H9 (cell line): Measurements from ENCODE around the gene RASGRF1. TPM values are rescaled to one million over a fixed set of nuclear protein-coding genes. Genes with fewer than 3 reads are reported as not detected.

ENCODE experiments used
- DNase-seq: peaks from one replicate; pipeline ENCODE4 v3.0.0-alpha.2; 2017
- H2AFZ ChIP-seq: one replicate; pipeline ENCODE4 v1.6.1; 2013; ENCODE audit warnings: mild to moderate bottlenecking, low read length, control low read depth, moderate library complexity
- H2AK5ac ChIP-seq: 2 replicates; pipeline ENCODE4 v1.6.1; 2013; ENCODE audit warnings: low read length, control low read depth, mixed read lengths; ENCODE audit not compliant: insufficient read length
- H2BK120ac ChIP-seq: one replicate; pipeline ENCODE4 v1.6.1; 2013; ENCODE audit warnings: low read depth, mild to moderate bottlenecking, low read length, control low read depth, inconsistent platforms; ENCODE audit not compliant: poor library complexity, severe bottlenecking
- H2BK12ac ChIP-seq: 2 replicates; pipeline ENCODE4 v1.6.1; 2013; ENCODE audit warnings: low read length, control low read depth, mixed read lengths, low read depth; ENCODE audit not compliant: insufficient read length
- H2BK15ac ChIP-seq: 2 replicates; pipeline ENCODE4 v1.6.1; 2013; ENCODE audit warnings: low read depth, low read length, control low read depth
- H2BK20ac ChIP-seq: one replicate; pipeline ENCODE4 v1.6.1; 2013; ENCODE audit warnings: low read depth, mild to moderate bottlenecking, low read length, control low read depth, inconsistent platforms; ENCODE audit not compliant: poor library complexity, severe bottlenecking
- H2BK5ac ChIP-seq: 2 replicates; pipeline ENCODE4 v1.6.1; 2013; ENCODE audit warnings: low read length, control low read depth, mixed read lengths; ENCODE audit not compliant: insufficient read length
- H3K14ac ChIP-seq: 2 replicates; pipeline ENCODE4 v1.6.1; 2013; ENCODE audit warnings: low read length, control low read depth; ENCODE audit not compliant: insufficient read depth
- H3K18ac ChIP-seq: 2 replicates; pipeline ENCODE4 v1.6.1; 2013; ENCODE audit warnings: low read depth, mild to moderate bottlenecking, mixed read lengths, low read length, control low read depth; ENCODE audit not compliant: insufficient read length
- H3K23ac ChIP-seq: 2 replicates; pipeline ENCODE4 v1.6.1; 2013; ENCODE audit warnings: low read length, control low read depth, mixed read lengths, low read depth; ENCODE audit not compliant: insufficient read length
- H3K23me2 ChIP-seq: 2 replicates; pipeline ENCODE4 v1.6.1; 2013; ENCODE audit warnings: low read depth, mild to moderate bottlenecking, mixed read lengths, low read length, control low read depth; ENCODE audit not compliant: insufficient read length, poor library complexity, severe bottlenecking
- H3K27ac ChIP-seq: 2 replicates; pipeline ENCODE4 v1.5.1; 2013; ENCODE audit warnings: low read length, control low read depth, mixed read lengths, low read depth; ENCODE audit not compliant: insufficient read length
- H3K27me3 ChIP-seq: 2 replicates; pipeline ENCODE4 v1.6.1; 2013; ENCODE audit warnings: low read length, control low read depth, inconsistent platforms; ENCODE audit not compliant: insufficient read depth
- H3K4ac ChIP-seq: 2 replicates; pipeline ENCODE4 v1.6.1; 2013; ENCODE audit warnings: low read depth, mild to moderate bottlenecking, control low read depth, inconsistent platforms, low read length, moderate library complexity
- H3K4me1 ChIP-seq: 2 replicates; pipeline ENCODE4 v1.6.1; 2013; ENCODE audit warnings: low read length, control low read depth, inconsistent platforms; ENCODE audit not compliant: insufficient read depth
- H3K4me2 ChIP-seq: 2 replicates; pipeline ENCODE4 v1.6.1; 2013; ENCODE audit warnings: low read length, control low read depth, mixed read lengths; ENCODE audit not compliant: insufficient read length, insufficient read depth
- H3K56ac ChIP-seq: 2 replicates; pipeline ENCODE4 v1.6.1; 2013; ENCODE audit warnings: low read depth, mild to moderate bottlenecking, mixed read lengths, low read length, control low read depth; ENCODE audit not compliant: insufficient read length
- H3K79me1 ChIP-seq: 2 replicates; pipeline ENCODE4 v1.6.1; 2013; ENCODE audit warnings: low read depth, mild to moderate bottlenecking, moderate library complexity, low read length, control low read depth, inconsistent platforms; ENCODE audit not compliant: insufficient read depth, poor library complexity, severe bottlenecking
- H3K79me2 ChIP-seq: 2 replicates; pipeline ENCODE4 v1.6.1; 2013; ENCODE audit warnings: low read length, control low read depth, inconsistent platforms; ENCODE audit not compliant: insufficient read depth
- H3K9ac ChIP-seq: 2 replicates; pipeline ENCODE4 v1.6.1; 2013; ENCODE audit warnings: low read length, control low read depth, mixed read lengths; ENCODE audit not compliant: insufficient read length; ENCODE audit errors: extremely low read depth
- H3K9me3 ChIP-seq: one replicate; pipeline ENCODE4 v1.6.1; 2013; ENCODE audit warnings: low read depth, low read length, inconsistent platforms; ENCODE audit not compliant: control insufficient read depth
- H3T11ph ChIP-seq: one replicate; pipeline ENCODE4 v1.6.1; 2013; ENCODE audit warnings: mild to moderate bottlenecking, low read length, control low read depth, inconsistent platforms
- H4K20me1 ChIP-seq: one replicate; pipeline ENCODE4 v1.6.1; 2013; ENCODE audit not compliant: control insufficient read depth, insufficient read length, insufficient read depth
- H4K5ac ChIP-seq: 2 replicates; pipeline ENCODE4 v1.6.1; 2013; ENCODE audit warnings: low read depth, mild to moderate bottlenecking, mixed read lengths, low read length, control low read depth; ENCODE audit not compliant: insufficient read length
- H4K8ac ChIP-seq: replicated peaks from 2 replicates; pipeline ENCODE4 v1.6.1; 2013; ENCODE audit warnings: low read length, control low read depth, mixed read lengths, low read depth; ENCODE audit not compliant: insufficient read length
- H4K91ac ChIP-seq: 2 replicates; pipeline ENCODE4 v1.6.1; 2013; ENCODE audit warnings: low read depth, mild to moderate bottlenecking, moderate library complexity, mixed read lengths, low read length, control low read depth; ENCODE audit not compliant: insufficient read length
- H3K27ac Mint-ChIP-seq, 3 experiments: 2 replicates in 2 of 3; 3 replicates in 1 of 3; pipeline ENCODE4 v1.8.0; 2020 to 2021; ENCODE audit warnings: mixed read lengths in 3 of 3, mild to moderate bottlenecking in 1 of 3, moderate library complexity in 1 of 3
- H3K27me3 Mint-ChIP-seq: 2 replicates; pipeline ENCODE4 v1.8.0; 2021; ENCODE audit warnings: low read depth, mild to moderate bottlenecking, moderate library complexity, mixed read lengths
- H3K36me3 Mint-ChIP-seq, 3 experiments: 2 replicates in 2 of 3; 3 replicates in 1 of 3; pipeline ENCODE4 v1.8.0; 2020 to 2021; ENCODE audit warnings: low read depth in 3 of 3, mixed read lengths in 3 of 3; ENCODE audit not compliant: insufficient read depth in 1 of 3
- H3K4me1 Mint-ChIP-seq, 2 experiments: 2 replicates each; pipeline ENCODE4 v1.8.0; 2020; ENCODE audit warnings: mixed read lengths in 2 of 2
- H3K4me3 Mint-ChIP-seq, 2 experiments: 2 replicates in 1 of 2; 3 replicates in 1 of 2; pipeline ENCODE4 v1.8.0; 2020 to 2021; ENCODE audit warnings: mild to moderate bottlenecking in 2 of 2, mixed read lengths in 2 of 2, moderate library complexity in 1 of 2
- H3K9me3 Mint-ChIP-seq, 2 experiments: 2 replicates in 1 of 2; 3 replicates in 1 of 2; pipeline ENCODE4 v1.8.0; 2020; ENCODE audit warnings: mild to moderate bottlenecking in 2 of 2, mixed read lengths in 2 of 2, moderate library complexity in 1 of 2
- CTCF ChIP-seq: fragments of 200-600 bp; sonication (generic); conservative IDR thresholded peaks from 3 replicates; pipeline ENCODE4 v1.8.0; 2021; ENCODE audit warnings: antibody characterized with exemption, mild to moderate bottlenecking
- WGBS: extraction: QIAGEN DNeasy Blood & Tissue Kit; methylation state at CpG from one replicate; pipeline ENCODE4 v1.1.7; 2013; ENCODE audit warnings: missing lambda C conversion rate, low lambda C conversion rate, mixed read lengths; ENCODE audit not compliant: insufficient read length; ENCODE audit errors: extremely low coverage; 5-methylcytosine and 5-hydroxymethylcytosine counted together
- total RNA-seq: library from RNA; stranded (reverse); gene quantifications from 2 replicates; pipeline ENCODE4 v1.2.1, GENCODE V29; 2021

The RASGRF1 gene
- total RNA-seq, 1 experiment from 2014 or later, result 0.48 TPM

GRCh38 chr15:79078763-79079410 lies 11.7 kb downstream of the RASGRF1 start:
- H2AFZ ChIP-seq, result no peak overlapping the region
- no peaks in the 10 kb centered on the region for H4K20me1 ChIP-seq
- no peak overlapping the region for H3T11ph ChIP-seq
- H3K9ac ChIP-seq, result no peak overlapping the region
- H4K91ac ChIP-seq, result no peak overlapping the region
- no peak overlapping the region for H3K4ac ChIP-seq
- no peak for TF ChIP-seq CTCF
- no peak overlapping the region for H4K8ac ChIP-seq
- no peak overlapping the region for H4K5ac ChIP-seq
- no peak for DNase-seq
- no peaks in the 10 kb centered on the region for H3K4me1 ChIP-seq
- Mint-ChIP-seq H3K36me3 (no peaks in the 10 kb centered on the region), H3K27ac (no peak overlapping the region; a peak in 1 of 7 replicates), H3K27me3 (peaks cover 81% of the 10 kb centered on the region), H3K9me3 (no peaks in the 10 kb centered on the region), H3K4me1 (peaks cover 3 to 6% of the 10 kb centered on the region in 2 experiments; a peak in 3 of 4 replicates), H3K4me3 (no peak overlapping the region)
- no peak overlapping the region for H2BK5ac ChIP-seq
- H3K79me2 ChIP-seq, result no peaks in the 10 kb centered on the region
- H2BK120ac ChIP-seq, result no peak overlapping the region
- no peaks in the 10 kb centered on the region for H3K9me3 ChIP-seq
- no peaks in the 10 kb centered on the region; the same call in 1 of the 2 replicates for H3K27me3 ChIP-seq
- no peak overlapping the region for H3K18ac ChIP-seq
- no peak overlapping the region for H3K27ac ChIP-seq
- no peaks in the 10 kb centered on the region for H3K79me1 ChIP-seq
- no peak overlapping the region for H2BK15ac ChIP-seq
- no peak overlapping the region for H2BK12ac ChIP-seq
- no peak overlapping the region for H2BK20ac ChIP-seq
- H3K23ac ChIP-seq, result no peak overlapping the region
- H3K23me2 ChIP-seq, result no peaks in the 10 kb centered on the region
- no CpG with 5 or more reads among the region's 11 CpGs for WGBS
- no peak overlapping the region for H3K4me2 ChIP-seq
- H3K14ac ChIP-seq, result no peak overlapping the region
- H2AK5ac ChIP-seq, result no peak overlapping the region
- H3K56ac ChIP-seq, result no peak overlapping the region
